Lung (tissue), 12 donors: ENCODE data around the gene LCLAT1. TPM values are rescaled to one million over a fixed set of nuclear protein-coding genes. Genes with fewer than 3 reads are reported as not detected.

Experiments
- ATAC-seq: fragments of 200-7000 bp; cut with Tn5 transposase; one replicate; pipeline ENCODE4 v1.9.1; 2020; ENCODE audit warnings: moderate number of reproducible peaks; ENCODE audit not compliant: insufficient read depth, low FRiP score
- DNase-seq, 3 donors: peaks; one replicate each; pipeline ENCODE4 v3.0.0-alpha.2; 2013 to 2017
- H3K27ac ChIP-seq, 2 donors: one replicate each; pipeline ENCODE4 v1.5.1; 2013; ENCODE audit warnings: mild to moderate bottlenecking in 2 of 2, moderate library complexity in 2 of 2, control low read depth in 1 of 2, inconsistent platforms in 1 of 2, low read depth in 1 of 2, low read length in 1 of 2
- H3K27me3 ChIP-seq, 3 donors: one replicate each; pipeline ENCODE4 v1.5.1; 2013; ENCODE audit warnings: low read length in 2 of 3; ENCODE audit not compliant: control insufficient read depth in 3 of 3, insufficient read depth in 3 of 3
- H3K36me3 ChIP-seq, 4 donors: one replicate each; pipeline ENCODE4 v1.5.1; 2013; ENCODE audit warnings: low read length in 4 of 4, mild to moderate bottlenecking in 1 of 4, moderate library complexity in 1 of 4; ENCODE audit not compliant: control insufficient read depth in 4 of 4, insufficient read depth in 4 of 4
- H3K4me1 ChIP-seq, 5 donors: one replicate each; pipeline ENCODE4 v1.5.1; 2013; ENCODE audit warnings: low read length in 5 of 5, mild to moderate bottlenecking in 2 of 5, moderate library complexity in 1 of 5; ENCODE audit not compliant: control insufficient read depth in 5 of 5, insufficient read depth in 5 of 5
- H3K4me3 ChIP-seq: one replicate; pipeline ENCODE4 v1.5.1; 2013; ENCODE audit warnings: mild to moderate bottlenecking, control low read depth, moderate library complexity
- H3K9ac ChIP-seq, 2 donors: one replicate each; pipeline ENCODE4 v1.5.1; 2013; ENCODE audit warnings: low read length in 2 of 2, control low read depth in 1 of 2; ENCODE audit not compliant: insufficient read depth in 1 of 2
- H3K9me3 ChIP-seq, 4 donors: one replicate each; pipeline ENCODE4 v1.5.1; 2013; ENCODE audit warnings: low read length in 3 of 4, mild to moderate bottlenecking in 1 of 4, moderate library complexity in 1 of 4; ENCODE audit not compliant: control insufficient read depth in 4 of 4, insufficient read depth in 3 of 4
- WGBS, 2 donors: extraction: QIAGEN DNeasy Blood & Tissue Kit; methylation state at CpG; one replicate each; pipeline ENCODE4 v1.1.7; 2013; 5-methylcytosine and 5-hydroxymethylcytosine counted together
- polyA plus RNA-seq, 2 donors: library from polyadenylated mRNA; stranded (reverse); fragments of 200-250 nt; gene quantifications; one replicate each; pipeline ENCODE4 v1.2.1, GENCODE V29; 2013
- total RNA-seq, 2 donors: library from RNA; depleted of rRNA in 1 of 2; stranded (reverse); fragments of >200 nt in 1 of 2; gene quantifications; one replicate each; pipeline ENCODE4 v1.2.1, GENCODE V29; 2014 to 2021
- TF ChIP-seq, protein P1 (sequence below): IDR thresholded peaks from 2 replicates; pipeline ENCODE4 v1.5.1; 2012; ENCODE audit warnings: mild to moderate bottlenecking; ENCODE audit errors: control extremely low read depth, extremely low read depth
- donor health status: control.
- donor health status: control.
- donor health status: Bipolar disorder and iron deficiency.
- donor health status: healthy.
- donor health status: DM: yes; HTN: yes; CAD: no.

Gene LCLAT1
- total and polyA plus RNA-seq, 4 donors: 2.4 to 24.2 (median 10.8) TPM

DNA sequence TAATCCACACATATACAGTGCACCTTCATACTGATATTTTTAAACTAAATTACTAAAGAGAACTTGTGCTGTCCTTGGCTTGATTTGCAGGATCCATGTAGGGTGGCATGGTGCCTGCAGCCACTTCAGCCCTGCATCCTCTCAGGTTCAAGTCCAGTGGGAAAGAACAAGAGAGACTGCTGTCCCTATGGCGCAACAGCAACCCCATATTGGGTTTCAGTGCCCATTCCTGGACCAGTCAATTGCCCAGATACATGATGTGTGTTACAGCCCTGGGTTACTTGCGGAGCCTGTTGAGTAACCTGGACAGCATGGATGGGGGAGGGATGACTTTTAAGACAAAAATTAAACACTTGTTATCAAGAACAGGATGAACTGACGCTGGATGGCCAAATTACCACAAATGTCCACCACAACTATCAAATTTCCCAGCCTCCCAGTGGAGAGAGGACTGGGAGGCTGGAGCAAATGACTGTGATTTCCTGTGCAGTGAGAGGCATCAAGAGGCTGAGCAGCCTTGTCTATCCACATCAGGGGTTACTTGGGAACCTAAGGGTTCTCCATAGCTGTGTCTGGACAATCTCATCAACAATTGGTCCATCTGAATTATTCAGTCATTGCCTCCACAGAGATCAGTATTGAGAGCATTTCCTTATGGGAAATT, 198.2 kb downstream of the LCLAT1 start:
- DNase-seq: no peak
- H3K27ac ChIP-seq: no peak overlapping the region
- peaks cover 0 to 13% (median 2%) of the 10 kb centered on the region in 4 donors for H3K36me3 ChIP-seq
- TF ChIP-seq, protein P1, sequence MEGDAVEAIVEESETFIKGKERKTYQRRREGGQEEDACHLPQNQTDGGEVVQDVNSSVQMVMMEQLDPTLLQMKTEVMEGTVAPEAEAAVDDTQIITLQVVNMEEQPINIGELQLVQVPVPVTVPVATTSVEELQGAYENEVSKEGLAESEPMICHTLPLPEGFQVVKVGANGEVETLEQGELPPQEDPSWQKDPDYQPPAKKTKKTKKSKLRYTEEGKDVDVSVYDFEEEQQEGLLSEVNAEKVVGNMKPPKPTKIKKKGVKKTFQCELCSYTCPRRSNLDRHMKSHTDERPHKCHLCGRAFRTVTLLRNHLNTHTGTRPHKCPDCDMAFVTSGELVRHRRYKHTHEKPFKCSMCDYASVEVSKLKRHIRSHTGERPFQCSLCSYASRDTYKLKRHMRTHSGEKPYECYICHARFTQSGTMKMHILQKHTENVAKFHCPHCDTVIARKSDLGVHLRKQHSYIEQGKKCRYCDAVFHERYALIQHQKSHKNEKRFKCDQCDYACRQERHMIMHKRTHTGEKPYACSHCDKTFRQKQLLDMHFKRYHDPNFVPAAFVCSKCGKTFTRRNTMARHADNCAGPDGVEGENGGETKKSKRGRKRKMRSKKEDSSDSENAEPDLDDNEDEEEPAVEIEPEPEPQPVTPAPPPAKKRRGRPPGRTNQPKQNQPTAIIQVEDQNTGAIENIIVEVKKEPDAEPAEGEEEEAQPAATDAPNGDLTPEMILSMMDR: no peak
- no peak overlapping the region for H3K4me3 ChIP-seq
- no peaks in the 10 kb centered on the region for H3K27me3 ChIP-seq
- no peaks in the 10 kb centered on the region for H3K9me3 ChIP-seq
- no peak overlapping the region for H3K9ac ChIP-seq
- ATAC-seq: no peak
- 97% methylated on average over 3 of the region's 3 CpGs for WGBS, 2 donors
- peaks cover 0 to 2% (median 0%) of the 10 kb centered on the region in 5 donors for H3K4me1 ChIP-seq

DNA sequence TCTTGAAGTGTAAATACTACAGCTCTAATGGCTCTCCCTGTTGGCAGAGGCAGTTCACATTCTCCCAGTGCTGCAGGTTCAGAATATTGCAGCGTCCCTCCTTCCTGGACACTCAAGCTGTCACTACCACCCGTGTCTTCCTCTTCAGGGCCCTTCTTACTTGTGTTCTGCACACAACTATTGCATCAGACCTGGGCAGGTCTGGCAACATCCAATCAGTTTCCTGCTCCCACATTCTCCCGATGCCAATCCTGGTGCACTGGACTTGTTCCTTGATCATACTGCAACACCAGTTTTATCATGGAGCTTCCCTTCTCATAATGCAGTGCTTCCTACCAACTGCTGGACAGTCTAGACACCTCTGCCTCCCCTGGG, 198.7 kb downstream of the LCLAT1 start:
- ATAC-seq (no peak), DNase-seq (no peak)
- Histone ChIP-seq H3K4me3 (no peak overlapping the region), H3K9me3 (no peaks in the 10 kb centered on the region), H3K27ac (no peak overlapping the region), H3K4me1 (peaks cover 0 to 2% (median 0%) of the 10 kb centered on the region in 5 donors), H3K27me3 (no peaks in the 10 kb centered on the region), H3K36me3 (peaks cover 0 to 10% (median under 1%) of the 10 kb centered on the region in 4 donors), H3K9ac (no peak overlapping the region)
- 48 to 62% methylated on average over 3 of the region's 3 CpGs for WGBS, 2 donors
- TF ChIP-seq, protein P1: no peak

- H3K9ac ChIP-seq: no peak overlapping the region
- DNase-seq: no peak
- no peak overlapping the region for H3K27ac ChIP-seq
- H3K4me1 ChIP-seq: peaks cover 0 to 2% (median 0%) of the 10 kb centered on the region in 5 donors
- no peaks in the 10 kb centered on the region for H3K9me3 ChIP-seq
- no peaks in the 10 kb centered on the region for H3K27me3 ChIP-seq
- TF ChIP-seq, protein P1: no peak
- no peak for ATAC-seq
- H3K36me3 ChIP-seq: peaks cover 0 to 2% (median 0%) of the 10 kb centered on the region in 4 donors
- no peak overlapping the region for H3K4me3 ChIP-seq
- 90 to 91% methylated on average over 11 of the region's 11 CpGs for WGBS, 2 donors
Observed at GRCh38 chr2:30647752-30648457, 200.9 kb downstream of the LCLAT1 start.
